Duodenal mucosa (tissue), 2 donors: ENCODE data around the gene ZNF653.

Source experiments
- H3K27ac ChIP-seq: one replicate; pipeline ENCODE4 v1.7.0; 2013; ENCODE audit warnings: low read depth, low read length
- H3K27me3 ChIP-seq, 2 donors: one replicate each; pipeline ENCODE4 v1.7.0; 2013; ENCODE audit warnings: low read length in 2 of 2, control low read depth in 1 of 2; ENCODE audit not compliant: insufficient read depth in 2 of 2, control insufficient read depth in 1 of 2
- H3K36me3 ChIP-seq, 2 donors: one replicate each; pipeline ENCODE4 v1.7.0; 2013; ENCODE audit warnings: low read length in 2 of 2, control low read depth in 1 of 2; ENCODE audit not compliant: insufficient read depth in 2 of 2, control insufficient read depth in 1 of 2
- H3K4me1 ChIP-seq, 2 donors: one replicate each; pipeline ENCODE4 v1.7.0; 2013; ENCODE audit warnings: low read length in 2 of 2, control low read depth in 1 of 2; ENCODE audit not compliant: insufficient read depth in 2 of 2, control insufficient read depth in 1 of 2
- H3K4me3 ChIP-seq, 2 donors: one replicate each; pipeline ENCODE4 v1.7.0; 2013; ENCODE audit warnings: low read length in 2 of 2, low read depth in 1 of 2
- H3K9ac ChIP-seq, 2 donors: one replicate each; pipeline ENCODE4 v1.7.0; 2013; ENCODE audit warnings: low read length in 2 of 2, low read depth in 1 of 2
- H3K9me3 ChIP-seq, 2 donors: one replicate each; pipeline ENCODE4 v1.7.0; 2013; ENCODE audit warnings: low read length in 2 of 2, control low read depth in 1 of 2; ENCODE audit not compliant: control insufficient read depth in 1 of 2

The ZNF653 gene

DNA sequence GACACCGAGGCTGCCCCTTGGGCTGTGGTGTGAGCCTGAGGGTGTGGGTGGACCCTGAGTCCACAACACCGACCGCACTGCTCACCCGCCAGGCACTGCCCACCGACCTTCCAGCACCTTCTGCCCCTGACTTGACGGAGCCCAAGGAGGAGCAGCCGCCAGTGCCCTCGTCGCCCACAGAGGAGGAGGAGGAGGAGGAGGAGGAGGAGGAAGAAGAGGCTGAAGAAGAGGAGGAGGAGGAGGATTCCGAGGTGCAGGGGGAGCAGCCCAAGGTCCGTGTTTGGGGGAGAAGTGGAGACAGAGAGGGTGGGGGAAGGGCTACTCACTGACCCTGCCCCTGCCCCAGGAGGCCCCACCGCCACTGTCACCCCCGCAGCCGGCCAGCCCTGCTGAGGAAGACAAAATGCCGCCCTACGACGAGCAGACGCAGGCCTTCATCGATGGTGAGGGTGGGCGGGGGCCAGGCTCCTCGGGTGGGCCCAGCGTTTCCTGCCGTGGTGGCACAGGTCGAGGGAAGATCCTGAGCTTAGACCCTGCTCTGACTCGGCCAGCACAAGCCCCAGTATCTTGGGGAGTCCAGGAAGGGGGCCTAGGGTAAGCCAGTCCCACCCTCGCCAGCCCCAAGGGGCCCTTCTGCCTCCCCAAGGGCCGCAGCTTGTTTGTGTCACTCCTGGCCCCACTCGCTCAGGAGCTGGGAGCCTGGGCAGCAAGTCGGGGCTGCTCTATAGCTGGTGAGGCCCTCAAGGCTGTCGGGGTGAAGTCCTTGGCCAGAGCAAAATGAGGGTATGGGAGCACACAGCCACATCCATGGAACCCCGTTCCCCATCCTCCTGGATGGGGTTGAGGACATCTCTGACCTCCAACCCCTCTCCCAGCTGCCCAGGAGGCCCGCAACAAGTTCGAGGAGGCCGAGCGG is 58.0 kb downstream of the ZNF653 start:
- Histone ChIP-seq H3K9ac (no peak overlapping the region), H3K36me3 (peaks cover 6 to 58% of the 10 kb centered on the region in 2 donors), H3K4me3 (no peak overlapping the region), H3K9me3 (no peaks in the 10 kb centered on the region), H3K27me3 (no peaks in the 10 kb centered on the region), H3K4me1 (no peaks in the 10 kb centered on the region), H3K27ac (no peak overlapping the region)

GRCh38 chr19:11446652-11447301 is 58.9 kb downstream of the ZNF653 start:
- Histone ChIP-seq H3K36me3 (peaks cover 12 to 65% of the 10 kb centered on the region in 2 donors), H3K27me3 (no peaks in the 10 kb centered on the region), H3K9me3 (no peaks in the 10 kb centered on the region), H3K4me3 (no peak overlapping the region), H3K9ac (no peak overlapping the region), H3K4me1 (no peaks in the 10 kb centered on the region), H3K27ac (no peak overlapping the region)

DNA sequence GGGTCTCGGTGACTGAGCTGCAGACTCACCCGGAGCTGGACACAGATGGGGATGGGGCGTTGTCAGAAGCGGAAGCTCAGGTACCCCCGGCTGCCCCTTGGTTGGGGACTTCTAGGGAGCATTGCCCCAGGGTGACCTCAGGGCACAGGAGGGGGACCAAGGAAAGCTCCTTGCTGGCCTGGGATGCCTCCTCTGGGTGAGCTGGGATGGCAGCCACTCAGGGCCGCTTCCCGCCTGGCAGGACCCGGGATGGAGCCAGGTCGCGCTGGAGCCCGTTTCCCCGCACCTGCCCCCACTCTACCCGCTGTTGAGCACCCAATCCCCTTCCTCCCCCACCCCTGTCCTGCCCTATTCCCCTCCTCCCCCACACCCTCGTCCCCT is 59.4 kb downstream of the ZNF653 start:
- H3K9ac ChIP-seq = no peak overlapping the region
- H3K36me3 ChIP-seq = peaks cover 16 to 71% of the 10 kb centered on the region in 2 donors
- H3K4me3 ChIP-seq = no peak overlapping the region
- no peaks in the 10 kb centered on the region for H3K27me3 ChIP-seq
- no peaks in the 10 kb centered on the region for H3K4me1 ChIP-seq
- H3K9me3 ChIP-seq = no peaks in the 10 kb centered on the region
- no peak overlapping the region for H3K27ac ChIP-seq

GRCh38 chr19:11445141-11445540 is 60.5 kb downstream of the ZNF653 start:
- peaks cover 20 to 79% of the 10 kb centered on the region in 2 donors for H3K36me3 ChIP-seq
- H3K27ac ChIP-seq = no peak overlapping the region

DNA sequence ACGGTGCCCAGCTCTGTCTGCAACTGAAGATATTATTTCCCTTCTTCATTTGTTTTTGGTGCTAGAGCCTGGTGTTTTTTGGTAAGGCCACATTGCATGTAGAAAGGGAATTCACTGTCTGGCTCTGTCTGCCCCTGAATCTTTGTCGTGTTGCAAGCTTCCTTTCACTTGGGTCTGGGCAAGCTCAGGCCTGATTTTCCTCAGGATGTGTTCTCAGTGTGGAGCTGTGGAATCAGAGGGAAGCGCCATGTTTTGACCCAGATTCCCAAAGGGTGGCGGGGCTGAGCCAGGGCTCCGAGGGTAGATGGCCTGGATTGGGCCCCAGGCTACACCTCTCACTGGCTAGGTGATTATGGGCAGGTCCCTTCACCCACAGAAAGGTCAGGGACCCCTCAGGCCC is 61.6 kb downstream of the ZNF653 start:
- Histone ChIP-seq H3K9me3 (no peaks in the 10 kb centered on the region), H3K27ac (no peak overlapping the region), H3K9ac (no peak overlapping the region), H3K27me3 (no peaks in the 10 kb centered on the region), H3K4me3 (no peak overlapping the region), H3K4me1 (no peaks in the 10 kb centered on the region), H3K36me3 (peaks cover 20 to 69% of the 10 kb centered on the region in 2 donors)

More at GRCh38 chr19:11445141-11445540, 60.5 kb downstream of the ZNF653 start:
- Histone ChIP-seq H3K27me3 (no peaks in the 10 kb centered on the region), H3K4me3 (no peak overlapping the region), H3K9me3 (no peaks in the 10 kb centered on the region), H3K9ac (no peak overlapping the region), H3K4me1 (no peaks in the 10 kb centered on the region)

- Histone ChIP-seq H3K9me3 (no peaks in the 10 kb centered on the region), H3K4me1 (peaks cover 11 to 17% of the 10 kb centered on the region in 2 donors), H3K27me3 (no peaks in the 10 kb centered on the region), H3K36me3 (peaks cover 23 to 38% of the 10 kb centered on the region in 2 donors), H3K4me3 (no peak overlapping the region), H3K27ac (no peak overlapping the region), H3K9ac (no peak overlapping the region)
These were observed 67.7 kb downstream of the ZNF653 start for GRCh38 chr19:11437955-11438354.

- Histone ChIP-seq H3K27ac (peak overlapping the region; percentile 64), H3K4me3 (peak overlapping the region; percentile 89 to 96), H3K4me1 (peaks cover 11 to 17% of the 10 kb centered on the region in 2 donors), H3K9ac (peak overlapping the region; percentile 55 to 89), H3K27me3 (no peaks in the 10 kb centered on the region), H3K9me3 (no peaks in the 10 kb centered on the region), H3K36me3 (peaks cover 11 to 22% of the 10 kb centered on the region in 2 donors)
These were observed 69.8 kb downstream of the ZNF653 start for GRCh38 chr19:11435833-11436313.

DNA sequence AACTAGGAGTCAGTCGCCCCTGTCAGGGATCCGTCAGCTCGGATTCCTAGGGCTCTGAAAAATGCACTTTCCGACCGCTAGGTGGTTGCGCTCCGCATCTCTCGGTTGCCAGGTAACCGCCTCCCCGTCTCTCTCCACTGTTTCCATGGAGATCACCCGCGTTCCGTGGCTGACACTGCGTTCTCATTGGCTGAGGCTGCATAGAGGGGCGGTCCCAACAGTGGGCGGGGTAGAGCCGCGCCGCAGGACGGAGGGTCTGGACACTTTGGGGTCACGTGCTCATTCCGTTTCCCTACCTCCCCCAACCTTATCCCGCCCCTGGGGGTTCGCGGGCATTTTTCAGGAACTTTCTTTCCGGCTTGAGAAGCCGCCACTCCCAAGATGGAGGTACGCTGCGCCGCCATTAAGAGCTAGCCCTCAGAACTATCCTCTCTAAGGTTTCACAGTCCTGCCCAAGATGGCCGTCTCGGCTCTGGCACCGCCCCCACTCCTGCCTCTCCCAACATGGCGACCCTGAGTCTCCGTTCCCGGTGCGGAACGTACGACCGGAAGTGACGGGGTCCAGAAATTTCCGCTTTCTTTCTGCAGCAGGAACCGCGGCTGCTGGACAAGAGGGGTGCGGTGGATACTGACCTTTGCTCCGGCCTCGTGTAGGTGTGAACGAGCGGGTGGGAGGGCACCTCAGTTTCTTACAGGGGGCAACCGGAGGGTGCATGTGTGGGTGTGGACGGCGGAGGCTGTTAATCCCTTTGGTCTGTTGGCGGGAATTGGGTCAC is 70.4 kb downstream of the ZNF653 start, which contains the start of the genes ODAD3 and PRKCSH:
Gene ODAD3, minus strand, starts transcription at position 65 of the 776 bp plus-strand sequence. CDS start 105 bp downstream, outside the sequence.
Gene PRKCSH, plus strand, starts transcription at position 579 of the 776 bp plus-strand sequence. CDS start 483 bp downstream, outside the sequence.
- Histone ChIP-seq H3K4me3 (peak within 1 kb of the TSS; percentile 89 to 96), H3K9me3 (no peaks in the 10 kb centered on the region), H3K36me3 (peaks cover 9 to 17% of the 10 kb centered on the region in 2 donors), H3K27me3 (no peaks in the 10 kb centered on the region), H3K27ac (peak within 1 kb of the TSS; percentile 64), H3K4me1 (peaks cover 11 to 17% of the 10 kb centered on the region in 2 donors), H3K9ac (peak within 1 kb of the TSS; percentile 84 to 89)

GRCh38 chr19:11434703-11435056 is 71.0 kb downstream of the ZNF653 start:
- Histone ChIP-seq H3K27me3 (no peaks in the 10 kb centered on the region), H3K4me3 (peak overlapping the region; percentile 89 to 96), H3K9ac (peak overlapping the region; percentile 48 to 84), H3K36me3 (peaks cover 9 to 17% of the 10 kb centered on the region in 2 donors), H3K4me1 (peaks cover 11 to 17% of the 10 kb centered on the region in 2 donors), H3K9me3 (no peaks in the 10 kb centered on the region), H3K27ac (peak overlapping the region; percentile 30)
